ENCODE results near the gene CCDC57.

CCDC57 gene

GRCh38 chr17:82236142-82236971 lies 23.7 kb upstream of the CCDC57 start:
- peak; percentile 80 for TF ChIP-seq CTCF (IDR thresholded peaks at IDR 0.05; ENCODE audit: low read depth, low read length)
- DNase-seq (ENCODE audit: extremely low read depth, low read depth) = no peak

- DNase-seq (ENCODE audit: extremely low read depth, low read depth) = no peak
- TF ChIP-seq CTCF (IDR thresholded peaks at IDR 0.05; ENCODE audit: low read depth, low read length) = no peak
Measured at GRCh38 chr17:82235775-82236141, 23.1 kb upstream of the CCDC57 start.

- no peak for DNase-seq (ENCODE audit: extremely low read depth, low read depth)
- TF ChIP-seq CTCF (IDR thresholded peaks at IDR 0.05; ENCODE audit: low read depth, low read length) = no peak
Measured at GRCh38 chr17:82235056-82235774, 22.6 kb upstream of the CCDC57 start.

GRCh38 chr17:82234211-82235055 lies 21.8 kb upstream of the CCDC57 start:
- no peak for DNase-seq (ENCODE audit: extremely low read depth, low read depth)
- TF ChIP-seq CTCF (IDR thresholded peaks at IDR 0.05; ENCODE audit: low read depth, low read length) = no peak

GRCh38 chr17:82232876-82233785 lies 20.5 kb upstream of the CCDC57 start:
- DNase-seq (ENCODE audit: extremely low read depth, low read depth) = no peak
- TF ChIP-seq CTCF (IDR thresholded peaks at IDR 0.05; ENCODE audit: low read depth, low read length) = no peak

- no peak for TF ChIP-seq CTCF (IDR thresholded peaks at IDR 0.05; ENCODE audit: low read depth, low read length)
- DNase-seq (ENCODE audit: extremely low read depth, low read depth) = no peak
Measured at GRCh38 chr17:82232322-82232820, 19.7 kb upstream of the CCDC57 start.
